Skin epidermis (tissue), 12 donors: ENCODE data around the gene MPI.
"Not testable (repeated sequence)": the region's sequence is repeated elsewhere in the genome, so short reads cannot be mapped to it uniquely, and the experiment has no call there.

ENCODE experiments used
- H3K27ac ChIP-seq, 21 experiments: fragments of 200-600 bp; sonication (generic) in 11 of 21; one replicate each; pipeline ENCODE4 v1.5.0; 2020; ENCODE audit warnings: mild to moderate bottlenecking in 3 of 21, inconsistent platforms in 2 of 21, moderate library complexity in 2 of 21
- H3K4me3 ChIP-seq, 7 experiments: fragments of 200-600 bp; sonication (generic) in 2 of 7; one replicate each; pipeline ENCODE4 v1.5.0; 2020; ENCODE audit warnings: inconsistent platforms in 2 of 7, mild to moderate bottlenecking in 2 of 7, moderate library complexity in 1 of 7

The MPI gene

DNA sequence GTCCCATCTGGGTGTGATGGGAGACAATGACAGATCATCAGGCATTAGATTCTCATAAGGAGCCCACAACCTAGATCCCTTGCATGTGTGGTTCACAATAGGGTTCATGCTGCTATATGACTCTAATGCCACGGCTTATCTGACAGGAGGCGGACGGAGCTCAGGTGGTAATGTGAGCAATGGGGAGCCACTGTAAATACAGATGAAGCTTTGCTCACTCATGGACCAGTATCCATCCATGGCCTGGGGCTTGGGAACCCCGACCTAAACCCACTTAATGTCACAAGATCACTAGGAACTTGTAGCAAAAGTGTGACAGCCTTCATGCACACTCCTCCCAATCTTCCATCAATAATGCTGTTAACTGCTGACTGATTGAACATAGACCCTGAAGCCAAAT, 18.8 kb downstream of the MPI start:
- H3K4me3 ChIP-seq = no peak overlapping the region
- H3K27ac ChIP-seq = no peak overlapping the region

DNA sequence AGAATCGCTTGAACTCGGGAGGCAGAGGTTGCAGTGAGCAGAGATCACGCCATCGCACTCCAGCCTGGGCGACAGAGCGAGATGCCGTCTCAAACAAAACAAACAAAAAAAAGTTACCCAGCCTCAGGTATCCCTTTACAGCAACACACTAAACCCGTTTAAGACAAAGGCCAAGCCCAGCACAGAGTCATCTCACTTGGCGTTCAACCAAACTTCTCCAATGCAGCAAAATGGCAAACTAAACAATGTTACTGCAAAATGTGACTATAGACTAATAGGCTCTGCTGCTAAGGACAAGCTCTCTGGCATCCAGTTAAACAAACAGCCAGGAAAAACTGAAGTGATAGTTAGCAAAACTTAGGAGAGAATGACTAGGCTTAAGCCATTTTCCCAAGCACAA, 23.2 kb downstream of the MPI start:
- no peak overlapping the region for H3K27ac ChIP-seq
- H3K4me3 ChIP-seq = no peak overlapping the region

DNA sequence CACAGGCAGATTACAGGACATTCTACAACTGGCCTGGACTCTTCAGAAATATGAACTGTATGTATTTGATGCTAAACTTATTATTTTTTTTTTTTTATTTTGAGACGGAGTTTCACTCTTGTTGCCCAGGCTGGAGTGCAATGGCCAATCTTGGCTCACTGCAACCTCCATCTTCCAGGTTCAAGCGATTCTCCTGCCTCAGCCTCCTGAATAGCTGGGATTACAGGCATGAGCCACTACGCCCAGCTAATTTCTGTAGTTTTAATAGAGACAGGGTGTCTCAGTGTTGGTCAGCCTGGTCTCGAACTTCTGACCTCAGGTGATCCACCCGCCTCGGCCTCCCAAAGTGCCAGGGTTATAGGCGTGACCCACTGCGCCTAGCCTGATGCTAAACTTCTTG, 24.0 kb downstream of the MPI start:
- not testable (repeated sequence) for H3K27ac ChIP-seq, H3K4me3 ChIP-seq

DNA sequence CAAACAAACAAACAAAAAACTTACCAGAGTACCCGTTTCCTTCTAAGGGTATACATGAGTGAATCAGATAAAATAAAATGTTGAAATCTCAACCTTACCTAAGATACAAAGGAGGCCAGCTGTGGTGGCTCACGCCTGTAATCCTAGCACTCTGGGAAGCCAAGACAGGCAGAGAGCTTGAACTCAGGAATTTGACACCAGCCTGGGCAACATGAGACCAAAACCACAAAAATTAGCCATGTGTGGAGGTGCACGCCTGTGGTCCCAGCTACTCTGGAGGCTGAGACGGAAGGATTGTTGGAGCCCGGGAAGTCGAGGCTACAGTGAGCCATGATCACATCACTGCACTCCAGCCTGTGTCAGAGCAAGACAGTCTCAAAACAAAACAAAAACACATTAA, 27.8 kb downstream of the MPI start:
- Histone ChIP-seq H3K4me3 (no peak overlapping the region), H3K27ac (no peak overlapping the region)

DNA sequence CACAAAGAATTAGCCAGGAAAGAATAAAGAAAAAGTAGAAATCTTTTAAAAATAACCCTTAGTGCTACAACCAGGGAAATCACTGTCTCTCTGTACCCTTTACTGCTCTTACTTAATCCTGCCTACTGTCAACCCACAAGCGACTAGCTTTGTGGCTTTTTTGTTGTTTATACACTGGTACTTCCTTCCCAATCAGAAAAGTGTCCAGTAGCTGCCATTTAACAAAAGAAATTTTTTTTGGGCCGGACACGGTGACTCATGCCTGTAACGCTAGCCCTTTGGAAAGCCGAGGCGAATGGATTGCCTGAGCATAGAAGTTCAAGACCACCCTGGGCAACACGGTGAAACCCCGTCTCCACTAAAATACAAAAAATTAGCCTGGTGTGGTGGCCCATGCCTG, 30.6 kb downstream of the MPI start:
- Histone ChIP-seq H3K27ac (no peak overlapping the region), H3K4me3 (no peak overlapping the region)

DNA sequence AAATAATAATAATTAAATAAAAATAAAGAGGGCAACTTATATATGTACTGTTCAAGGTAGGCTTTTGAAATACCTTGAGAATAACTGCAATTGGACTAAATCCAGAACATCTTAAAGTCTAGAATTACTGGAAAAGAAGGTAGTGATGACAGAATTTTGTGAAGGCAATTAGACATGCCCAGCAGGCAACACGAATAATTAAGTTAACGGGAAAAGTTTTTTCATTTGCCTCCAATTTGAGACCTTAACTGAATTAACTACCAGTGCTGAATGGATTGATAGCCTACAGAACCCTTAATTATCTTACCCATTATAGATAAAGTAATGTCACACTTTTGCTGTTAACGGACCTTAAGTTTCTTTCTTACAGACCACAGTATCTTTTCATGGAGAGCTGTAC, 34.7 kb downstream of the MPI start:
- Histone ChIP-seq H3K4me3 (no peak overlapping the region), H3K27ac (no peak overlapping the region)

DNA sequence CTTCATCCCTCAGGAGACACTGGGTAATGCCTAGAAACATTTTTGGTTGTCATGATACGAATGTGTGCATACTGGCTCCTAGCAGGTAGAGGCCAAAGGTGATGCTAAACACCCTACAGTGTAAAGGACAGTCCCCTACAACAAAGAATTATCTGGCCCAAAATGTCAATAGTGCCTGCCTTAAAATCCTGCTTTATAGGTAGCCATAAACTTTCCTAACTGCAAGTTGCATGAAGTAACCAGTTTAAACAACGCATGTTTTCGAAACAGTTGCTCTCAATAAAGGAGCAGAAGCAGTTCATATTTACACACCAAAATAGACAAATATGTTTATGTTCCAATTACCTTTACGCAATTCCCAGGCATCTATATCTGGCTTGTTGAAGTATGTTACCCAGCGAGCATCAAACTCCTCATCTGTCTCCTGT, 38.9 kb downstream of the MPI start:
- Histone ChIP-seq H3K27ac (no peak overlapping the region), H3K4me3 (no peak overlapping the region)

DNA sequence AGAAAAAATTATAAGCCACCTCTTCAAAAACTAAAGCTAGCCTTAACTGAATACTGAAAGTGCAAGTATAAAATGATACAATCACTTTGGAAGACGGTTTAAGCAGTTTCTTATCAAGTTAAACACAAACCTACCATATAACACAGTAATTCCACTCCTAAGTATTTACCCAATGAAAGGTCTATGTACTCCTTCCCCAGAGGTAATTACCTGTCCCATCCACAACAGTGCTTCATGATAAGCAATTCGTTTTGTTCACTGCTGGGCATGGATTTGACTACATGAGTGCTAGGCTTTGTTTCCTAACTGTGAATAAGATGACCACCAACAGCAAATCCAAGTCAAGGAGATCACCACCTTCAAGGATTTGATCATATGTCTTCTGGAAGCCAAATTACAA, 43.7 kb downstream of the MPI start:
- Histone ChIP-seq H3K4me3 (no peak overlapping the region), H3K27ac (no peak overlapping the region)

DNA sequence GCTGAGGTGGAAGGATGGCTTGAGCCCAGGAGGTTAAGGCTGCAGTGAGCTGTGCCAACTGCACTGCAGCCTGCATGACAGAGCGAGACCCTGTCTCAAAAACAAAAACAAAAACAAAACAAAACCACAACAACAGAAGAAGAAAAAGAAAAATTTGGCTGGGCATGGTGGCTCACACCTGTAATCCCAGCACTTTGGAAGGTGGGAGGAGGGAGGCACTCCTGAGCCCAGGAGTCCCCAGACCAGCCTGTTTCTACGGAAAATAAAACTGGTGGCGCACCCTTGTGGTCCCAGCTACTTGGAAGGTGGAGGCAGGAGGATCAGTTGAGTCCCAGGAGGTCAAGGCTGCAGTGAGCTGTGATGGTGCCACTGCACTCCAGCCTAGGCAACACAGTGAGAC, 45.4 kb downstream of the MPI start:
- H3K4me3 ChIP-seq = not testable (repeated sequence)
- H3K27ac ChIP-seq = peak overlapping the region in 1 of 21 experiments; percentile 17

DNA sequence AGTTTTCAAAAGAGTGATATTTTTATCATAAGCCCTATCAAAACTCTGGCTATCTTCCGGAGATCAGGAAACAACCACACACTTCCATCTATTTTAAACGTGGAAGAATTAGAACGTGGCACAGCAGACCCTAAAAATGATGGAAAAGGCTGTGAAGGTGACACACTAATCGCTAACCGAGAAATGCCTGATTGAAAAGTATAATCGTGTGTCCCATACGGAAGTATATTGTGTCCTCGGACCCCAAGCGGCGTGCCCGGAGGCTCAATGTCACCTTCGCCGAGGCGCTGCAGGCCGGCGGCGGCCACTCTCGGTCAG, 47.4 kb downstream of the MPI start:
- peak overlapping the region; percentile 70 to 100 (median 80) for H3K4me3 ChIP-seq
- H3K27ac ChIP-seq = peak overlapping the region; percentile 75 to 98 (median 94)

DNA sequence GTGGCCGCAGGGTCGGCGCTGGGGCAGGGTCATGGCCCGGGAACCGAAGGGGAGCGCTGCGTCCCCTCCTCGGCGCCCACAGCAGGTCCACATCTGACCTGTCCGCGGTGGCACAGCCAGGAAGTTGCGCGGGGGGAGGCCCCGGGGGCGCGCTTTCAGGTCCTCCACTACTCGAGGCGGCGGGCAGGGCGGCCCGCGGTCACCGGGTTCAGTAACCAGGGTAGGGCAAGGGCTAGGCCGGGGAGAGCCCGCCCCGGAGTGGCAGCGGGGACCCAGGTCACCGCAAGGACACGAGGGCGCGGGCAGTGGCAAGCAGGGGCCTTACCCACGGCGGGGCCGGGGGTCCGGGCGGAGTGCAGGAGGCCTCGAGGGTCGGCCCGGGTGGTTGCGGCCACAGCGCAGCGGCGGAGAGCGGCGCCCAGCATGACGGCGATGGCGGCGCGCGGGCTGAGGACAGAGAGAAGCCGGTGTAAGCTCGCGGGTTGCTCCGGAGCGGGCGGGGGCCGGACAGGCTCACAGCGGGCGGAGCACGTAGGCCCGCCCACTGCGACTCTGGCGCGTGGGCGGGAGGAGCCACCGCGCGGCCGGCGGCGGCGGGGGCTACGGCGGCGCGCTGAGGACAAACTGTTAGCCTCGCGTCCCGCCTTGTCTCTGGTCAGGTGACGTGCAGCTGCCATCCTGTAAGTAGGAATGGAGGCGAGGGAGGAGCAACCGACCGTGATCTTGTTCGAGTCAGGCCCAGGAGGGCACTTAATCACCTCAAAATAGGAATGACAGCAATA, 47.9 kb downstream of the MPI start, which contains the start of gene COX5A:
Gene COX5A (minus strand): TSS at position 484 of the 782 bp plus-strand sequence. CDS start 59 bp downstream, at position 425.
- peak within 1 kb of the TSS; percentile 70 to 100 (median 80) for H3K4me3 ChIP-seq
- H3K27ac ChIP-seq = peak within 1 kb of the TSS; percentile 75 to 98 (median 94)

DNA sequence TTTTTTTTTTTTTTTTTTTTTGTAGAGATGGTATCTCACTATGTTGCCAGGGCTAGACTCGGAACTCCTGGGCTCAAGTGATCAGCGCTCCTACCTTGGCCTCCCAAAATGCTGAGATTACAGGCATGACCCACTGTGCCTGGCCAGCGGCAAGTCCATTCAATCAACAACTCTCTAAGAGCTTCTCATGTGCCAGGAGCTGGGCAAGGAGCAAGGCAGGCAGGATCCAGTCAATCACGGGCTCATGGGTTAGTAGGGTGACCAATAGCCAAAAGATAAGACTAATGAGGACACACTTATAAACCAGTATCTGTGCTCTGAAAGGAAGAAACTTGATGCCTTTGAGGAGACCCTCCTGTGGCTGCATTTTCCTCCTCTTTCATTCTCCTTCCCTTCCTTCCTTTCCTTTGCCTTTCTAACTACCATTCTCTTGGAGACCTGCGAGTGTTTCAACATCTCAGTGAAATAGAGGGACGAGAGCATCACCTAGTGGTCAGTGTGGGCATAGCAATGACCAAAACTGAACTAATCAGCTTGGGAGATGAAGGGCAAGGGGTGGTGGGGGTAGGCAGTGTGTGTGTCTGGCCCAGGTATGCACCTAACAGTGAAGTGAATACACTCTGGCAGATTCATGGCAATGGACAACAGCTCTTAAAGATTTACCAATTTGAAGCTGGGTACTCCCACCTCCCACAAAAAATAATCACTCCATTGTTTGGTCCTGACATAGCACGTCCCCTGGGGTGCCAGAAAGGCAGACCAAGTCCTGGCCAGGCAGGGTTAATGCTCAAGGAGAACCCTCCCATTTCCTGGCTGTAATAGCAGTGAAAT, 60.5 kb downstream of the MPI start:
- H3K27ac ChIP-seq = peak overlapping the region in 1 of 21 experiments; percentile 1
- no peak overlapping the region for H3K4me3 ChIP-seq

DNA sequence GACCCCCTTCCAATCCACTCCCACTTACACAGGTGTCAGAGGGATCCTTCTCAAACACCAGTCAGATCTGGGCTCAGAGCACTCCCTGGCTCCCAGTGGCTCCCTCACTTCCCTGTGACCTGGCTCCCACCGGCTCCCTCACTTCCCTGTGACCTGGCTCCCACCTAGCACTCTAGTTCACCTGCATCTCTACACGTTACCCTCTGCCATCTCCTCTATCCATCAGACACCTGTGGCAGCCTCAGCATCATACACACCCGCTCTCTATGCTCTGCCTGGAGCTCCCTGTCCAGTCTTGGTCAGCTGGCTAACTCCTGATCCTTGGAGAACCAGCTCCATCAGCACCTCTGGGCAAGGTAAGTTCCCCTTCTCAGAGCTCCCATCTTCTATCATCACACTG, 61.2 kb downstream of the MPI start:
- H3K4me3 ChIP-seq = no peak overlapping the region
- no peak overlapping the region for H3K27ac ChIP-seq
